ENCODE results near the gene SERINC4.

Gene SERINC4

GRCh38 chr15:43795997-43796396, 4.0 kb downstream of the SERINC4 start:
- DNase-seq = no peak

- no peak for DNase-seq
These were observed 4.8 kb downstream of the SERINC4 start for GRCh38 chr15:43795197-43795596.

GRCh38 chr15:43794269-43795037, 5.6 kb downstream of the SERINC4 start:
- no peak for DNase-seq

- no peak for DNase-seq
These were observed 6.4 kb downstream of the SERINC4 start for GRCh38 chr15:43793647-43794046.

- no peak for DNase-seq
These were observed 7.1 kb downstream of the SERINC4 start for GRCh38 chr15:43792761-43793476.

GRCh38 chr15:43791993-43792760, 7.8 kb downstream of the SERINC4 start, which contains the start of gene SERF2:
SERF2 (plus strand) TSS chr15:43792320; CDS start chr15:43792377, 57 bp downstream.
- peak; percentile 83 to 91 for DNase-seq

GRCh38 chr15:43789409-43789808, 10.6 kb downstream of the SERINC4 start:
- DNase-seq = no peak

GRCh38 chr15:43779016-43779415, 21.0 kb downstream of the SERINC4 start:
- no peak for DNase-seq

GRCh38 chr15:43777267-43777914, 22.6 kb downstream of the SERINC4 start:
- DNase-seq = peak; percentile 64 to 66

- DNase-seq = peak; percentile 46 to 56
These were observed 23.2 kb downstream of the SERINC4 start, which contains the start of gene ELL3 for GRCh38 chr15:43776718-43777266. ELL3 (minus strand) TSS chr15:43776966; CDS start chr15:43776901, 65 bp downstream.

- no peak for DNase-seq
These were observed 23.8 kb downstream of the SERINC4 start for GRCh38 chr15:43776101-43776717.

- DNase-seq = no peak
These were observed 24.5 kb downstream of the SERINC4 start for GRCh38 chr15:43775411-43775965.

GRCh38 chr15:43774062-43774461, 26.0 kb downstream of the SERINC4 start:
- no peak for DNase-seq

GRCh38 chr15:43772624-43773023, 27.4 kb downstream of the SERINC4 start:
- DNase-seq = no peak

- no peak for DNase-seq
These were observed 28.2 kb downstream of the SERINC4 start for GRCh38 chr15:43771816-43772215.

- peak; percentile 52 to 58 for DNase-seq
These were observed 30.3 kb downstream of the SERINC4 start for GRCh38 chr15:43769584-43770228.

GRCh38 chr15:43763819-43764446, 36.1 kb downstream of the SERINC4 start:
- no peak for DNase-seq

- no peak for DNase-seq
These were observed 37.2 kb downstream of the SERINC4 start for GRCh38 chr15:43762824-43763223.

- DNase-seq = no peak
These were observed 48.1 kb downstream of the SERINC4 start for GRCh38 chr15:43751885-43752284.

- no peak for DNase-seq
These were observed 50.2 kb downstream of the SERINC4 start for GRCh38 chr15:43749690-43750345.

All from Kasumi-1 (cell line).